Activated CD8-positive, alpha-beta T cell treated with anti-CD3 and anti-CD28 coated beads, Interleukin-2, amount 10 ng/mL, durations not matched to agents 7 days and 5 days (primary cell): ENCODE results near the gene NFU1. TPM values are rescaled to one million over a fixed set of nuclear protein-coding genes. Genes with fewer than 3 reads are reported as not detected.

ENCODE experiments used
- total RNA-seq, 2 experiments: library from RNA; stranded (reverse); gene quantifications; one replicate each; pipeline ENCODE4 v1.2.3, GENCODE V29; 2021

Gene NFU1
- total RNA-seq, 2 experiments from 2014 or later, result 27.8 to 30.4 TPM

Other genes with a start within 250 kb of the NFU1 start
- gene GFPT1, start 50.2 kb downstream of the NFU1 start, total RNA-seq, result 10 to 100 TPM; 23.5 to 26.1 TPM
- gene AAK1, start 206.3 kb upstream of the NFU1 start, total RNA-seq, result 100 to 1,000 TPM; 105 to 107 TPM